Ascending aorta (tissue), 2 donors: Measurements from ENCODE around the gene SEMA5A. TPM values are rescaled to one million over a fixed set of nuclear protein-coding genes. Genes with fewer than 3 reads are reported as not detected.

Experiments
- DNase-seq, 2 donors: peaks; one replicate each; pipeline ENCODE4 v3.0.0-alpha.2; 2019; ENCODE audit warnings: low spot score in 2 of 2
- H3K27ac ChIP-seq, 2 donors: fragments of 200-600 bp; sonication (generic); one replicate each; pipeline ENCODE4 v1.5.1; 2016 to 2017; ENCODE audit warnings: mild to moderate bottlenecking in 1 of 2
- H3K27me3 ChIP-seq: fragments of 200-600 bp; sonication (generic); one replicate; pipeline ENCODE4 v1.5.1; 2017
- H3K36me3 ChIP-seq, 2 donors: fragments of 200-600 bp; sonication (generic); one replicate each; pipeline ENCODE4 v1.5.1; 2016
- H3K4me1 ChIP-seq, 2 donors: fragments of 200-600 bp; sonication (generic); one replicate each; pipeline ENCODE4 v1.5.1; 2016 to 2017; ENCODE audit warnings: mild to moderate bottlenecking in 1 of 2
- H3K4me3 ChIP-seq, 2 donors: fragments of 200-600 bp; sonication (generic); one replicate each; pipeline ENCODE4 v1.5.1; 2016 to 2017; ENCODE audit warnings: mild to moderate bottlenecking in 1 of 2
- H3K9me3 ChIP-seq, 2 donors: fragments of 200-600 bp; sonication (generic); one replicate each; pipeline ENCODE4 v1.5.1; 2016
- CTCF ChIP-seq, 3 experiments: fragments of 200-600 bp in 2 of 3; fragments of 450-650 bp in 1 of 3; sonication (generic) in 2 of 3; IDR thresholded peaks; one replicate each; pipeline ENCODE4 v1.5.1; 2016 to 2019; ENCODE audit warnings: antibody characterized with exemption in 3 of 3, mild to moderate bottlenecking in 1 of 3, moderate library complexity in 1 of 3
- intact Hi-C: fragments of 100-400 bp; cut with DNase I; formaldehyde crosslinking; loops from one replicate; pipeline ENCODE4 v1.15.1; 2023
- total RNA-seq: library from RNA; depleted of rRNA; stranded (reverse); fragments of >200 nt; gene quantifications from one replicate; pipeline ENCODE4 v1.1.0, GENCODE V29; 2016

Gene SEMA5A
- total RNA-seq, 1 donor from 2014 or later: 18.4 TPM

- intact Hi-C loops: loop anchor here (2.0 to 10.0 kb wide), 6 partner anchors 255 to 1678 kb away; partner anchors contain the start of genes ATPSCKMT, FASTKD3 and MTRR
- Histone ChIP-seq H3K36me3 (peaks cover 10 to 11% of the 10 kb centered on the region in 2 donors), H3K27me3 (no peaks in the 10 kb centered on the region), H3K4me1 (peaks cover 0 to 10% of the 10 kb centered on the region in 2 donors), H3K9me3 (no peaks in the 10 kb centered on the region), H3K27ac (peak overlapping the region; percentile 96), H3K4me3 (peak overlapping the region; percentile 65 to 95)
- no peak for TF ChIP-seq CTCF (IDR thresholded peaks at IDR 0.05)
- DNase-seq: no peak
Measured at GRCh38 chr5:9545136-9545991, 511 bp downstream of the SEMA5A start.

- H3K9me3 ChIP-seq: no peaks in the 10 kb centered on the region
- peaks cover 4 to 5% of the 10 kb centered on the region in 2 donors for H3K36me3 ChIP-seq
- peak overlapping the region; percentile 65 to 95 for H3K4me3 ChIP-seq
- peak overlapping the region; percentile 96 for H3K27ac ChIP-seq
- DNase-seq: peak in 1 of 2 donors; percentile 91
- intact Hi-C loops: loop anchor here (1.0 to 10.0 kb wide), 8 partner anchors 182 to 1677 kb away; partner anchors contain the start of genes ATPSCKMT, FASTKD3 and MTRR
- H3K27me3 ChIP-seq: no peaks in the 10 kb centered on the region
- H3K4me1 ChIP-seq: peaks cover 0 to 15% of the 10 kb centered on the region in 2 donors
- peak; percentile 77 to 95 (median 90) for TF ChIP-seq CTCF (IDR thresholded peaks at IDR 0.05)
Measured at GRCh38 chr5:9544502-9545135, 1.3 kb downstream of the SEMA5A start.

GRCh38 chr5:9544056-9544455, 1.8 kb downstream of the SEMA5A start:
- peak overlapping the region; percentile 77 to 96 for H3K27ac ChIP-seq
- TF ChIP-seq CTCF (IDR thresholded peaks at IDR 0.05): no peak

GRCh38 chr5:9543311-9543920, 2.5 kb downstream of the SEMA5A start:
- H3K9me3 ChIP-seq: no peaks in the 10 kb centered on the region
- peak overlapping the region; percentile 77 to 96 for H3K27ac ChIP-seq
- intact Hi-C loops: loop anchor here (5.0 to 10.0 kb wide), 3 partner anchors 181 to 529 kb away; no protein-coding TSS in a partner anchor
- no peak for DNase-seq
- TF ChIP-seq CTCF (IDR thresholded peaks at IDR 0.05): no peak
- peaks cover 0 to 15% of the 10 kb centered on the region in 2 donors for H3K4me1 ChIP-seq
- H3K27me3 ChIP-seq: no peaks in the 10 kb centered on the region
- no peaks in the 10 kb centered on the region for H3K36me3 ChIP-seq
- peak overlapping the region in 1 of 2 donors; percentile 95 for H3K4me3 ChIP-seq

More at GRCh38 chr5:9544056-9544455, 1.8 kb downstream of the SEMA5A start:
- Histone ChIP-seq H3K36me3 (no peaks in the 10 kb centered on the region), H3K4me3 (peak overlapping the region; percentile 65 to 95), H3K27me3 (no peaks in the 10 kb centered on the region), H3K9me3 (no peaks in the 10 kb centered on the region), H3K4me1 (peaks cover 0 to 16% of the 10 kb centered on the region in 2 donors)
- DNase-seq: no peak
- intact Hi-C loops: loop anchor here (1.0 to 10.0 kb wide), 5 partner anchors 182 to 529 kb away; no protein-coding TSS in a partner anchor

GRCh38 chr5:9540791-9541190, 5.1 kb downstream of the SEMA5A start:
- Histone ChIP-seq H3K4me1 (peaks cover 0 to 13% of the 10 kb centered on the region in 2 donors), H3K27ac (peak overlapping the region; percentile 80 to 96), H3K27me3 (no peaks in the 10 kb centered on the region), H3K9me3 (no peaks in the 10 kb centered on the region), H3K4me3 (peak overlapping the region in 1 of 2 donors; percentile 55), H3K36me3 (no peaks in the 10 kb centered on the region)
- intact Hi-C loops: loop anchor here (5.0 to 10.0 kb wide), 3 partner anchors 178 to 526 kb away; no protein-coding TSS in a partner anchor
- DNase-seq: no peak
- TF ChIP-seq CTCF (IDR thresholded peaks at IDR 0.05): no peak
